CD4-positive, alpha-beta T cell treated with Interleukin-10 for 1 hour (primary cell): Measurements from ENCODE around the gene SLC22A23.

Experiments
- DNase-seq: peaks from one replicate; pipeline ENCODE4 v3.0.0-alpha.2; 2020

SLC22A23 gene

GRCh38 chr6:3366596-3367413, 90.0 kb downstream of the SLC22A23 start:
- no peak for DNase-seq

GRCh38 chr6:3364391-3364790, 92.5 kb downstream of the SLC22A23 start:
- DNase-seq: no peak

GRCh38 chr6:3363296-3364025, 93.4 kb downstream of the SLC22A23 start:
- DNase-seq: no peak

GRCh38 chr6:3361312-3362037, 95.4 kb downstream of the SLC22A23 start:
- no peak for DNase-seq

GRCh38 chr6:3360727-3361045, 96.2 kb downstream of the SLC22A23 start:
- no peak for DNase-seq

- DNase-seq: no peak
Observed at GRCh38 chr6:3359973-3360726, 96.7 kb downstream of the SLC22A23 start.

- DNase-seq: no peak
Observed at GRCh38 chr6:3359101-3359752, 97.6 kb downstream of the SLC22A23 start.

GRCh38 chr6:3358413-3359100, 98.3 kb downstream of the SLC22A23 start:
- no peak for DNase-seq

- DNase-seq: no peak
Observed at GRCh38 chr6:3357678-3358077, 99.2 kb downstream of the SLC22A23 start.

- no peak for DNase-seq
Observed at GRCh38 chr6:3356824-3357420, 99.9 kb downstream of the SLC22A23 start.

- peak; percentile 73 for DNase-seq
Observed at GRCh38 chr6:3356056-3356823, 100.6 kb downstream of the SLC22A23 start.

- peak; percentile 48 for DNase-seq
Observed at GRCh38 chr6:3355358-3356055, 101.3 kb downstream of the SLC22A23 start.

GRCh38 chr6:3355011-3355357, 101.9 kb downstream of the SLC22A23 start:
- DNase-seq: no peak

GRCh38 chr6:3353939-3354338, 102.9 kb downstream of the SLC22A23 start:
- DNase-seq: no peak

GRCh38 chr6:3353213-3353903, 103.5 kb downstream of the SLC22A23 start:
- DNase-seq: no peak

GRCh38 chr6:3352678-3353077, 104.2 kb downstream of the SLC22A23 start:
- DNase-seq: no peak

GRCh38 chr6:3351829-3352524, 104.9 kb downstream of the SLC22A23 start:
- DNase-seq: no peak

- DNase-seq: no peak
Observed at GRCh38 chr6:3351105-3351676, 105.7 kb downstream of the SLC22A23 start.
